Adipocyte (in vitro differentiated cells): ENCODE measurements around the gene CDKN2A.
A peak's percentile ranks its signal among the peaks of the same experiment; 100 is the strongest.

Experiments
- DNase-seq: peaks from one replicate; pipeline ENCODE4 v3.0.0-alpha.2; 2015; ENCODE audit warnings: low read depth
- H3K27me3 ChIP-seq: replicated peaks from 2 replicates; pipeline ENCODE4 v1.7.0; 2013; ENCODE audit warnings: mild to moderate bottlenecking, low read length, moderate library complexity; ENCODE audit not compliant: control insufficient read depth, insufficient read depth
- H3K36me3 ChIP-seq: 2 replicates; pipeline ENCODE4 v1.7.0; 2013; ENCODE audit warnings: low read length, mild to moderate bottlenecking, moderate library complexity; ENCODE audit not compliant: control insufficient read depth, insufficient read depth, severe bottlenecking
- H3K4me1 ChIP-seq: 2 replicates; pipeline ENCODE4 v1.7.0; 2013; ENCODE audit warnings: mild to moderate bottlenecking, low read length, moderate library complexity; ENCODE audit not compliant: control insufficient read depth, insufficient read depth
- H3K4me3 ChIP-seq: 2 replicates; pipeline ENCODE4 v1.7.0; 2013; ENCODE audit warnings: mild to moderate bottlenecking, low read length, moderate library complexity
- H3K9ac ChIP-seq: 2 replicates; pipeline ENCODE4 v1.7.0; 2013; ENCODE audit warnings: mild to moderate bottlenecking, low read length, moderate library complexity
- H3K9me3 ChIP-seq: 2 replicates; pipeline ENCODE4 v1.7.0; 2013; ENCODE audit warnings: mild to moderate bottlenecking, low read length, moderate library complexity; ENCODE audit not compliant: control insufficient read depth

CDKN2A gene

GRCh38 chr9:21993893-21994555, at the start of gene CDKN2A:
TSS of gene CDKN2A (minus strand) at chr9:21994392.
- peak within 1 kb of the TSS; percentile 92 for H3K9ac ChIP-seq
- no peaks in the 10 kb centered on the region for H3K27me3 ChIP-seq
- peak within 1 kb of the TSS; percentile 98 for H3K4me3 ChIP-seq
- peaks cover 40% of the 10 kb centered on the region for H3K4me1 ChIP-seq
- H3K9me3 ChIP-seq = no peaks in the 10 kb centered on the region
- H3K36me3 ChIP-seq = no peaks in the 10 kb centered on the region
- DNase-seq = peak; percentile 59

- H3K9me3 ChIP-seq = no peaks in the 10 kb centered on the region
- no peak overlapping the region for H3K4me3 ChIP-seq
- DNase-seq = no peak
- no peak overlapping the region for H3K9ac ChIP-seq
- no peaks in the 10 kb centered on the region for H3K36me3 ChIP-seq
- H3K27me3 ChIP-seq = no peaks in the 10 kb centered on the region
- peaks cover 50% of the 10 kb centered on the region for H3K4me1 ChIP-seq
These were observed 49.7 kb upstream of the CDKN2A start for GRCh38 chr9:22043928-22044327.

DNA sequence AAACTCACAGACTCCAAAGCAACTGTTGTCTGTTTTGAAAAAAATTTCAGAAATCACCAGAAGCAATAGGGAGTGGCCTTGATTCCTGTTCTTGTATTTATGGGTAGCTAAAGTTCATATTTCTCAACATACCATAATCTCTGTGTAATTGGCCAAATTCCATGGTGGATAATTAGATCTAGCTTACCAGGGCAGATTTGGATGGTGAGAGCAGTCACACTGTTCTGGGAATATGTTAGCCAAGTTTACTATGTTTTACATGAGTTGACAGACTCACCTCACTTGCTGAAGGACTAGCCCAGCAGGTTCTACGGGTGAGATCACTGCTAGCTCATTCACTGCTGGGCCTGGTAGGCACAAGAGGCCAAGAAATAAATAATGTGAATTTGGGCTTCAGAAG, 47.6 kb upstream of the CDKN2A start:
- no peaks in the 10 kb centered on the region for H3K36me3 ChIP-seq
- DNase-seq = peak; percentile 73

DNA sequence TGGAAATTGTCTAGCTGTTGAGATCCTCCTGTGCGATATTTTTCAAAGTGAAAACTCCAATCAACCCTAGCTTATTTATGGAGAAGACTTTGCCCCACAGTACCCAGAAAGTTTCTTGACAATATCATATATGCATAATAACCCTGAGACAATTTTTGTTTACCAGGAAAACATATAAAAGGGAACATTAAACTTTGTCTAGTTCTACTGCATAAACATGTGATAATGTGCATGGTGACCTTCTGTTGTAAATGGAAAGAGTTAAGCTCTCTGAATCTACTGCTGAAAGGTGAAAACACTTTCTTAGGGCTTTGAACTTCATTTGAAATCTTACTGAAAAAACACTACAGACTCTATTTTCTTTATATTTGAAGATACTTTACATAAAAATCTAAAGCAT, 47.2 kb upstream of the CDKN2A start:
- peak overlapping the region; percentile 73 for H3K9ac ChIP-seq
- peak; percentile 19 for DNase-seq
- H3K4me3 ChIP-seq = peak overlapping the region; percentile 31
- H3K4me1 ChIP-seq = peaks cover 73% of the 10 kb centered on the region
- H3K36me3 ChIP-seq = no peaks in the 10 kb centered on the region
- H3K27me3 ChIP-seq = no peaks in the 10 kb centered on the region
- no peaks in the 10 kb centered on the region for H3K9me3 ChIP-seq

More for the DNA sequence above, 47.6 kb upstream of the CDKN2A start:
- Histone ChIP-seq H3K27me3 (no peaks in the 10 kb centered on the region), H3K4me3 (peak overlapping the region; percentile 31), H3K9me3 (no peaks in the 10 kb centered on the region), H3K9ac (peak overlapping the region; percentile 73), H3K4me1 (peaks cover 70% of the 10 kb centered on the region)

GRCh38 chr9:22040760-22041159, 46.6 kb upstream of the CDKN2A start:
- H3K4me3 ChIP-seq = peak overlapping the region; percentile 31
- peak overlapping the region; percentile 73 for H3K9ac ChIP-seq
- H3K27me3 ChIP-seq = no peaks in the 10 kb centered on the region
- DNase-seq = peak; percentile 77
- H3K36me3 ChIP-seq = no peaks in the 10 kb centered on the region
- peaks cover 75% of the 10 kb centered on the region for H3K4me1 ChIP-seq
- H3K9me3 ChIP-seq = no peaks in the 10 kb centered on the region

DNA sequence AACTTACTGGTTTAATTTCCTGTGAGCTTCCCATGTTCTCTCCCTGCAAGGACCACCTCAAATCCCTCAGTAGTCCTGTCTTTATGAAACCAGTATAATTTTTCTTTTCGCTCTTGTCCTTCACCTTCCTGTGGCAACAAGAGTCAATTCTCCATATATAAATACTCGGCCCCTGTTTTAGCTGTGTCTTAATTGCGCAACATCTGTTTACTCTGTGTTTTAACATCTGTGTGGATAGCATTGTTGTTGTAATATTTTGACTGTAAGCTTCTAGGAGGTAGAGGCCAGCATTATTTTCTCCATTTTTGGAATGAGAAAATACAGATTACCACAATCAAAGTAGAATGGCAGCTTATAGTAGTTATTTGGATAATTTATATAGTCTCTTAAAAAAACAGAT, 45.1 kb upstream of the CDKN2A start:
- no peaks in the 10 kb centered on the region for H3K9me3 ChIP-seq
- H3K4me3 ChIP-seq = no peak overlapping the region
- H3K27me3 ChIP-seq = no peaks in the 10 kb centered on the region
- H3K9ac ChIP-seq = no peak overlapping the region
- DNase-seq = peak; percentile 68
- no peaks in the 10 kb centered on the region for H3K36me3 ChIP-seq
- H3K4me1 ChIP-seq = peaks cover 72% of the 10 kb centered on the region

- peak; percentile 89 for DNase-seq
- H3K4me1 ChIP-seq = peaks cover 68% of the 10 kb centered on the region
- no peaks in the 10 kb centered on the region for H3K36me3 ChIP-seq
- H3K4me3 ChIP-seq = peak overlapping the region; percentile 13
- H3K9ac ChIP-seq = peak overlapping the region; percentile 46
- H3K27me3 ChIP-seq = no peaks in the 10 kb centered on the region
- no peaks in the 10 kb centered on the region for H3K9me3 ChIP-seq
These were observed 43.9 kb upstream of the CDKN2A start for GRCh38 chr9:22037954-22038690.

DNA sequence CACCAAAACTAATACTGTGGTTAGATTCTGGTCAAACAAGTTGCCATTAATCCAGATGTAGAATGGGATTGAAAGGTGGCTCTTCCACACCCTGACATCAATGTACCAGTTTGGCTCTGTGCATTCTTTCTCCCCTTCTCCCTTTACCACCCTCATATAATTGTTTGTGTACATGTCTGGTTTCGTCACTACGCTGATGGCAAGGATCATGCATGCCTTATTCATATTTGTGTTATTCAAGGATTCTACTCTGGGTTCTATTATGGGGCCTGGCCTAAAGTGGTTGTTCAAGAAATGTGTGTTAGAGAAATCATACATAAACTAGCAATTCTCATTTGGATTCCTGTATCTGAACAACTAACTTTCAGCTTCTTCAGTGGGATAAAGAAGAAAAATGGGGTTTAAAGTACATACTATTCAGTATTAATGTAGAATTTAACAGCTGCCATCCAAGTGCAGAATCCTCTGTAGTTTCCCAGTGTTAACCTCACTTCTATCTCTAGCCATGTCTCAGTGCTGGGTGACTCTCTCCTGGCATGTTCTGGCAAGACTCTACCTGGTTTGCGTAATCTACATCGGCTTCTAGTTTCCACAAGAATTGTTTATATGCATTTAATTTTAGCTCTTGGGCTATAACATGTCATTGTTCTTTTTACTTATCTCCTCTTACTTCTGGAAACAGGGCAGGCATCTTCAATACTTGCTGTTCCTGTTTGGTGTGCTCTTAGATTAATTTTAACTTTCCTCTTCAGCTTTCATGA, 42.9 kb upstream of the CDKN2A start:
- no peaks in the 10 kb centered on the region for H3K27me3 ChIP-seq
- H3K36me3 ChIP-seq = no peaks in the 10 kb centered on the region
- DNase-seq = peak; percentile 57
- peak overlapping the region; percentile 13 for H3K4me3 ChIP-seq
- H3K9ac ChIP-seq = peak overlapping the region; percentile 27
- H3K4me1 ChIP-seq = peaks cover 63% of the 10 kb centered on the region
- H3K9me3 ChIP-seq = no peaks in the 10 kb centered on the region

DNA sequence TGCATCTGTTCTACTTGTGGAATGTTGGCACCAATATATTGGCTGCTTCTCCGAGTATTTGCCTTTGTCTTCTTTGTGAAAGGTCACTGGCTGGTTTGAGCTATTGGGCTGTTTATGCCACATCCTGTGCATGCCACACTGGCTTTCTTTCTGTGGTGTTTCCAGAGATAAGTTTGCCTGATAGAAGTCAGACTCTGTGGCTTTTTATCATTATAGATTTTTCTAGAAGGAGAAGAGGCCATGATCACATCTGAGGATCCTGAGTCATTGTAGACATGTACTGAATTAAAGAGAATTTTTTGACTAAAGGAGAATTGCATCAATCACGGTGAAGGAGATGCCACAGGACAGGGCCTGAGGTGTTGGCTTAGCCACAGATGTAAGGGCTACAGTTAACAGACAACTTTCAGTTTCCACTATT, 41.4 kb upstream of the CDKN2A start:
- Histone ChIP-seq H3K9me3 (no peaks in the 10 kb centered on the region), H3K36me3 (no peaks in the 10 kb centered on the region), H3K4me1 (peaks cover 52% of the 10 kb centered on the region), H3K27me3 (no peaks in the 10 kb centered on the region), H3K4me3 (no peak overlapping the region), H3K9ac (no peak overlapping the region)
- DNase-seq = no peak

- Histone ChIP-seq H3K4me3 (no peak overlapping the region), H3K9ac (no peak overlapping the region), H3K36me3 (no peaks in the 10 kb centered on the region), H3K4me1 (peaks cover 35% of the 10 kb centered on the region), H3K27me3 (no peaks in the 10 kb centered on the region), H3K9me3 (no peaks in the 10 kb centered on the region)
- no peak for DNase-seq
These were observed 38.9 kb upstream of the CDKN2A start for GRCh38 chr9:22033012-22033630.
